ENCODE measurements around the gene CPA4.

Gene CPA4

DNA sequence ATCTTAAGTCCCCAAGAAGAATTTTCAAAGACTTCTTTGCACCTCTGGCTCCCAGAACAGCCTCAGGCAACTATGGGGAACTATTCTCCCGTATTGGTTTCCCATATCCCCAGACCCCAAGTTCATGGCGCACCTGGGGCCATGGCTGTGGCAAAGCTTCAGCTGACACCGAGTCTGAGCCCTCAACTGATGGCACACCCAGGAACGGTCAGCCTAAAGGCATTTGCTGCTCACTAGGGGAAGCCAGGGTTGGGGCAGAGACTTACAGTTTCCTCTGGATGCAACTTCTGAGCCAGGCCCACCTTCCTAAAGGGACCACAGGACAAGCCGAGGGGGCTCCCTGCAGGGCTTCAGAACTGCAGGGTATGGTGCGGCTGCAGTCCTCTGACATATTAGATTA, 73.6 kb downstream of the CPA4 start:
- DNase-seq = no peak

- peak; percentile 41 to 58 for DNase-seq
Measured at GRCh38 chr7:130367088-130367755, 74.3 kb downstream of the CPA4 start.

DNA sequence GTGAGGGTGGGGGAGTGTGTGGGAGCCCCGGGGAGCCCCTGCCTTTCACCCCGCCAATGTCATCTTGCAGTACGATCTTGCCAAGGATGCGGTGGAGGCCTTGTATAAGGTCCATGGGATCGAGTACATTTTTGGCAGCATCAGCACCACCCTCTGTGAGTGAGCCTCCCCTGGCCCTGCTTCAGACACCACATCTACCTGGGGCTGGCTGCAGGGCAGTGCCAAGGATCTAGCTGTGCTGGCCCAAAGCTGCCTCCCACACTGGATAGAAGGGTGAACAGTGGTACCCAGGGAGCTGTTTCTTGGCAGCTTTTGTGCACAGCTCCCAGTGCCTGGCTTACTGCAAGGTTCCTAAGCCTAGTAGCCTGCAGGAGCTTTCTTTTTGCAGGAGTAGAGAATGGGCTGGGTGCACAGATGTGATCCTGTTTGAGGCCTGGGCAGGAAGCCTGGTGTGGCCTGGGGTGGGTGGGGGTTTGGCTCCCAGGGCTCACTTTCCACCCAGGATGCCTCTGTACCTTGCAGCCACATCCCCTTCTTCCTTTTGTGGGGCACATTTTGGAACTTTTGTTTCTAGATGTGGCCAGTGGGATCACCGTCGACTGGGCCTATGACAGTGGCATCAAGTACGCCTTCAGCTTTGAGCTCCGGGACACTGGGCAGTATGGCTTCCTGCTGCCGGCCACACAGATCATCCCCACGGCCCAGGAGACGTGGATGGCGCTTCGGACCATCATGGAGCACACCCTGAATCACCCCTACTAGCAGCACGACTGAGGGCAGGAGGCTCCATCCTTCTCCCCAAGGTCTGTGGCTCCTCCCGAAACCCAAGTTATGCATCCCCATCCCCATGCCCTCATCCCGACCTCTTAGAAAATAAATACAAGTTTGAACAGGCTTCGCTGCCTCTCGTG, 75.1 kb downstream of the CPA4 start:
- DNase-seq = no peak

DNA sequence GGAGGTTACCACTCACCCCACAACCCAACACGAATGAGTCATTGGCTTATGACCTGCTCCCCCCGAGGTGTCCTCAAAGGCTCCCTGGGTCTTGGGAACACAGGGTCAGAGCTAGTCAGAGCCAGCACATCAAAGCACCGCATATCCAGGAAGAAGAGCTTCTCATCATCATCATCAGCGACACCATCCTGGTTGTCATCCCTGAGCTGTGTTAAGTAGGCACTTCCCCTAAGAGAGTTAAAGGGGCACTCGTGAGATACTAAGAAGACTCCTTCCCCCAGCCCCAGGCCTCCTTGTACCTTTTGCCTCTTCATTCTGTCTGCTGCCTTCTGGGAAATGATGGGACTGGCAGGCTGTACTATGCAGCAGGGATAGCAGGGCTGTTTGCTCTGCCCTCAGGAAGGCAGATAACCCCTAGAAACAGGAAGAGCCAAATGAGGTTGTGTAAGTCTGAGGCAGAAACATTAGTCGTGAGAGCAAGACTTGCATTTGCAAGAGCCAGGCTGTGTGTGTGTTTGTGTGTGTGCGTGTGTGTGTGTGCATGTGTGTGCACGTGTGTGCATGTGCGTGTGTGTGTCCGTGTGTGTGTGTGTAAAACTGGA, 76.2 kb downstream of the CPA4 start:
- peak in 1 of 2 donors; percentile 2 for DNase-seq

DNA sequence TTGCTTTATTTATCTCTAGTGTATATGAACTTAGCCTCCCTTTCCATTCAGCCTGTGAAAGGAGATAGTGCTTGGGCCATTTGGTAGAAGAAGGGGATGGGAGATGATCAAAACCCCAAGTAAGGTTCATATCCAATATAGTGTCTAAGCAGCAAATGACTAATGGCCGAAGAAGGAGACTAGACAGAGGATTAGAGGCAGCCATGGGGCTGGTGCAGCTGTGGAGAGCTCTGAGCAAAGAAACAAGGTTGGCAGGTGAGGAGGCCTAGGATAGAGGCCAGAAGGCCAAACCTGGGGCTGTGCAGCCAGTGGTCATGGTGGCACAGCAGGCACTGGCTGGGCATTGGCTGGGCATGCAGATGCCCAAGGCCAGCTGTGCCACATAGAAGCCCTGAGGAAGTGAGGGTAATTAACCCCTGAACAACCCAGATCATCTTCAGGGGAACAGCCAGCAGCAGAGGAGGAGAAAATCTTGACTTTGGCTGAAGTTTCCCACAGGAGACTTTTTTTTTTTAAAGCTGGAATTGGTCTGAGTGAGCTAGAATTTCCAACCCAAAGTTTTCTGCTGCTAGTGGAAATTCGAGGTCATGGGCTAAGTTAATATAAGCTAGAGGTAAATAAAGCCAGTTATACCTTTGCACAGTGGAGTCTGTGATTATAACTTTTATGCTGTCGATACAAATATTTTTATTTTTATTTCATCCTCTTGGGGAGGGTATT, 77.0 kb downstream of the CPA4 start:
- DNase-seq = no peak

- no peak for DNase-seq
Measured at GRCh38 chr7:130371046-130371445, 78.1 kb downstream of the CPA4 start.

- no peak for DNase-seq
Measured at GRCh38 chr7:130372402-130373165, 79.6 kb downstream of the CPA4 start.

All from CD4-positive, alpha-beta T cell treated with Interferon alpha-2 for 1 hour (primary cell).